Ovary (tissue), 3 donors: ENCODE measurements around the gene RNF223.

Experiments
- EP300 ChIP-seq: sonication (generic); formaldehyde crosslinking; IDR thresholded peaks from one replicate; pipeline ENCODE4 v1.6.1; 2017; ENCODE audit warnings: antibody characterized with exemption
- POLR2A ChIP-seq: fragments of 450-650 bp; IDR thresholded peaks from one replicate; pipeline ENCODE4 v1.6.1; 2017; ENCODE audit warnings: antibody characterized with exemption, mild to moderate bottlenecking, moderate library complexity
- TF ChIP-seq, protein P1 (sequence below), 3 donors: fragments of 450-650 bp in 2 of 3; fragments of 200-600 bp in 1 of 3; IDR thresholded peaks; one replicate each; pipeline versions ENCODE4 v1.5.1 to v1.8.0; 2016 to 2022; ENCODE audit warnings: antibody characterized with exemption in 3 of 3, mild to moderate bottlenecking in 1 of 3
- donor health status: DM: no; HTN: no; CAD: no.

DNA sequence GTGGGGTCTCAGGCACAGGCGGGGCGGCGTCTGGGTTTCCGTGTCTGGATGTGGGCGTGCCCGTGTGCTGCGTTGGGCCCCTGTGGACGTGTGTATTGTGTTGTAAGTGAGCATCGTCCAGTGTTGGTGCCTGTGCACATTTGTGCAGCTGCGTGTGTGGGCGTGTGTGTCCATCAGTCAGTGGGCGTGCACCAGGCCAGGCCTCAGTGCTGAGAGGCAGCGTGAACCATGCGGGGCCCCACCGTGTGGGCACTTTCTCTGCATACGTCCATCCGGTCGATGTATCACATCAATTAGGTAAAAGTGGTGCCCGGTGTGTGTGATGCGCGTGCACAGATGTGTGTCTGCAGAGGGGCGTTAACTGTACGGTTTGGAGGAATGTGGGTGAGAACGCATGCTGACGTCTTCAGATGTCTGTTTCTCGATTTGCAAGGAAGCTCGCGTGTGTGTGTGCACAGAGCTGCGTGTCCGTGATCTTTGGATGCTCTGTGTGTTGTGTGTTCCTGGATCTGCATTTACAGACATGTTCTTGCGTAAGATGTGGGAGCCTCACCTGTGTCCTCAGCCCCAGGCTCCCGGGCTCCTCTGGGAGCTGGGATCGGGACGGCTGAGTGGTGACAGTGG lies 29.5 kb downstream of the RNF223 start:
- TF ChIP-seq, protein P1, sequence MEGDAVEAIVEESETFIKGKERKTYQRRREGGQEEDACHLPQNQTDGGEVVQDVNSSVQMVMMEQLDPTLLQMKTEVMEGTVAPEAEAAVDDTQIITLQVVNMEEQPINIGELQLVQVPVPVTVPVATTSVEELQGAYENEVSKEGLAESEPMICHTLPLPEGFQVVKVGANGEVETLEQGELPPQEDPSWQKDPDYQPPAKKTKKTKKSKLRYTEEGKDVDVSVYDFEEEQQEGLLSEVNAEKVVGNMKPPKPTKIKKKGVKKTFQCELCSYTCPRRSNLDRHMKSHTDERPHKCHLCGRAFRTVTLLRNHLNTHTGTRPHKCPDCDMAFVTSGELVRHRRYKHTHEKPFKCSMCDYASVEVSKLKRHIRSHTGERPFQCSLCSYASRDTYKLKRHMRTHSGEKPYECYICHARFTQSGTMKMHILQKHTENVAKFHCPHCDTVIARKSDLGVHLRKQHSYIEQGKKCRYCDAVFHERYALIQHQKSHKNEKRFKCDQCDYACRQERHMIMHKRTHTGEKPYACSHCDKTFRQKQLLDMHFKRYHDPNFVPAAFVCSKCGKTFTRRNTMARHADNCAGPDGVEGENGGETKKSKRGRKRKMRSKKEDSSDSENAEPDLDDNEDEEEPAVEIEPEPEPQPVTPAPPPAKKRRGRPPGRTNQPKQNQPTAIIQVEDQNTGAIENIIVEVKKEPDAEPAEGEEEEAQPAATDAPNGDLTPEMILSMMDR (IDR thresholded peaks at IDR 0.05), result no peak
- TF ChIP-seq EP300 (no peak), POLR2A (no peak)
